ENCODE data around the gene DEDD.
A peak's percentile ranks its signal among the peaks of the same experiment; 100 is the strongest.
"Not testable (repeated sequence)": the region's sequence is repeated elsewhere in the genome, so short reads cannot be mapped to it uniquely, and the experiment has no call there.

DEDD gene

DNA sequence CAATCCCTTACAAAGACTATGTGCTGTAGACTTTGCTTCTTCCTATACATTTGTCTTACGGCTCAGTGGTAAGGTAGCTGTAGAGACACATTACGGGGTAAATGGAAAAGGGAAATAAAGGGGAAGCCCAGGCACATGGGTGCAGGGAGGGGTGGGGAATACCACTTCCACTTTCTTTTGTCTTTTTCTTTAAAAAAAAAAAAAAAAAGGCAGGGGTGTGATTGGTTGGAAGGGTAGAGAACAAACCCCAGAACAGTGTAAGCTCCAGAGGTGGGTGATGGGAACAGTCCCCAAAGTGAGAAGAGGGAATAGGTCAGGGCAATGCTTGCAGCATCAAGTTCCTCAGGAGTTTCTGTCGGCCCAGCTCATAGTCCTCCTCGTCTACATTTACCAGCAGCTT lies 10.6 kb downstream of the DEDD start:
- DNase-seq: no peak

DNA sequence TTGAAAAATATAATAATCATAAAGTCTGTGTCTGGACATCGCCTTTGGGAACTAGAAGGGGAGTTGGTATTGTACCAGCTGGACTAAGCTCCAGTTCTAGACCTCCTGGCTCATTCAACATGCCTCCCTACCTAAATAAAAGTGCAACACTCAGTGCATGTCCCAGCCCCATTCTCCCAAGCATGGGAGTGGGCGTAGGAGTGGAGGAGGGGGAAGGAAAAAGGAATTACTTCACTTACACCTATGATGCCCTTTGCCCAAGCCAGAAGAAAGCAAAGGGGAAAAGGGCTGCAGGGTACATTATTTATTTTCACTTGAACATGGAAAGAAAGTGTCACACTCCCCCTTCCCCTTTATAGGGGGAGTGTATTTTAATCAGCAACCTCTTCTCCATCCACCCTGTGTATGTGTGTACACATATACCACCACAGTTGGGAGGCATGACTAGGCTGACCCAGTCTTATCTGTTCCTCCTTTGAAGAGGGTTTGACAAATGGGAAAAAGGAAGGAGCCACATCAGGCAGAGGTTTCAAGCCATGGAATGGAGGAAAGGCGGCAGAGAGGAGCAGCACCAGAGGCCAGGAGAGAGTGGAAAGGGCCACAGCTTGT lies 11.3 kb downstream of the DEDD start:
- no peak for DNase-seq

DNA sequence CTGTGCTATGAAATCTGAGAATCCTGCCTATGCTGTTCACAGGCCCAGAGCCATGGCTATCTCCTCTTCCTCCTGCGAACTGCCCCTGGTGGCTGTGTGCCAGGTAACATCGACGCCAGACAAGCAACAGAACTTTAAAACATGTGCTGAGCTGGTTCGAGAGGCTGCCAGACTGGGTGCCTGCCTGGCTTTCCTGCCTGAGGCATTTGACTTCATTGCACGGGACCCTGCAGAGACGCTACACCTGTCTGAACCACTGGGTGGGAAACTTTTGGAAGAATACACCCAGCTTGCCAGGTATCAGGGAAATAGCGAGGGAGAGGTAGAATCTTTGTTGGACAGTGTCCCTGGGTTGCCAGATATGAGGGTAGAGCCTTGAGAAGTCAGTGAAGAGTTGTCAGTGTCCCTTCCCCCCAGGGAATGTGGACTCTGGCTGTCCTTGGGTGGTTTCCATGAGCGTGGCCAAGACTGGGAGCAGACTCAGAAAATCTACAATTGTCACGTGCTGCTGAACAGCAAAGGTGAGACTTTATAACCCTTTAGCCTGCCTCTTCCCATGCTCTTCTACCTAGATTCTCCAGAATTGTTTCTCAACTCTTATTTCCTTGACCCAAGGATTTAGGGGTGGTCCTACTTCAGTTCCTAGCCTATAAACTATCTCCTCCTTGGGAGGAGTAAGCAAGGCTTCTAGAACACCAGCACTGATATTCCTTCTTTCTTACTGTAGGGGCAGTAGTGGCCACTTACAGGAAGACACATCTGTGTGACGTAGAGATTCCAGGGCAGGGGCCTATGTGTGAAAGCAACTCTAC lies 13.2 kb downstream of the DEDD start:
- peak; percentile 58 for DNase-seq

DNA sequence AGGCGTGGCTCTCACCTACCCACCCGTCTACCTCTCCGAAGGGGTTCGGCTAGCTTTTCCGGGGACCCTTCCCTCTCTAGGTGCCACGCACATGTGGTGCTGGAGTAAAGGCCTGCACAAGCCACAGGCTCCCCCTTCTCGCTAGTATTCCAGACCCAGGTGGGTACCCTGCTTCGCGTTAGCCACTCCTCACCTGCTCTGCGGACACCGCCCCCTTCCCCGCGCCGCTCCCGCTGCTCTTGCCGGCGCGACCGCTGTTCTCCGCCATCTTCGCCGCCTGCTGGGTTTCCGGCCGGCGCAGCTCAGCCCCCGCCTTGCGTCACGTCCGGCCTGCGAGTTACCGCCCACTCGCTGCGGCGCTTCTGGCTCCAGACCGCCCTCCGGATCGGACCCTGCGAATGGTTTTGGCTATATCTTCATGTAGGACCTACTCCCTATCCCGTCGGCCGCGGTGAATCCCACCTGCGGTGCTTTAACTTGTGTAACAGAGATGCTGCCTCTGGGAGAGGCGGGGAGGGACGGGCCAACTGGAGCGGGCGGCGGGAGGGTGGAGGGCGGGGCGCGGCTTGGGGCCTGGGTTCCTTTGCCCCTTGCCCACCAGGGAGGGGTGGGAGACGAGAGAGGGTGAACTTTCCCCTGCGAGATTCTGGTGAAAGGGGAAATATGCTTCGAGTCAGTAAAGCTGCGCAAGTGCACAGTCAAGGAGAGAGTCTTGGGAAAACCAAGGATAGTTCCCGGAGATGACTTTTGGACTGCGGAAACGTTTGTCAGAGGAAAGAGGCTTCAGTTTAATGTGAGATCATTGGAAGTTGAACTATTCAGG lies 14.5 kb downstream of the DEDD start, which contains the start of the genes NIT1 and PFDN2:
TSS of gene NIT1 (plus strand) at position 347 of the 823 bp plus-strand sequence. CDS start at position 419, 72 bp downstream.
TSS of gene PFDN2 (minus strand) at position 279 of the 823 bp plus-strand sequence. CDS start at position 268, 11 bp downstream.
- DNase-seq: peak; percentile 63

DNA sequence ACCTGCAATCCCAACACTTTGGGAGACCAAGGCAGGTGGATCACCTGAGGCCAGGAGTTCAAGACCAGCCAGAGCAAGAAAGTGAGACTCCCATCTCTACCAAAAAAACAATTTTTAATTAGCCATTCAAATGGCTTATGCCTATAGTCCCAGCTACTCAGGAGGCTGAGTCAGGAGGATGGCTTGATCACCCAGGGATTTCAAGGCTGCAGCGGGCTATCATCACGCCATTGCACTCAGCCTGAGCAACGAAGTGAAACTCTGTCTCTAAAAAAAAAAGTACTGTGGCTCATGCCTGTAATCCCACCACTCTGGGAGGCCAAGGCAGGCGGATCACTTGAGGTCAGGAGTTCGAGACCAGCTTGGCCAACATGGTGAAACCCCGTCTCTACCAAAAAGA lies 16.5 kb downstream of the DEDD start:
- DNase-seq: not testable (repeated sequence)

DNA sequence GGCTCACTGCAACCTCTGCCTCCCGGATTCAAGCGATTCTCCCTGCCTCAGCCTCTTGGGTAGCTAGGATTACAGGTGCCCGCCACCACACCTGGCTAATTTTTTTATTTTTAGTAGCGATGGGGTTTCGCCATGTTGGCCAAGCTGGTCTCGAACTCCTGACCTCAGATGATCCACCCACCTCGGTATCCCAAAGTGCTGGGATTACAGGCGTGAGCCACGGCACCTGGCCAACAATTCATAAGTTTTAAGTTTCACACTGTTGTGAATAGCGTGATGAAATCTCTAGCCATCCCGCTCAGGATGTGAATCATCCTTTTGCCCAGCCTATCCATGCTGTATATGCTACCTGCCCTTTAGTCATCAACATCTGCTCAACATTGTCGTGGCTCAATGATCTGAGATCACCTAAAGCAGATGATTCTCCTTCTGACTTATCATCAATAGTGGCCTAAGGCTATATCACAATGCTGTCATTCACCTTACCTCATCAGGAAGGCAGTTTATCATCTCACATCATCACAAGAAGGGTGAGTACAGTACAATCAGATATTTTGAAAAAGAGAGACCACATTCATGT lies 17.2 kb downstream of the DEDD start:
- peak; percentile 68 for DNase-seq

DNA sequence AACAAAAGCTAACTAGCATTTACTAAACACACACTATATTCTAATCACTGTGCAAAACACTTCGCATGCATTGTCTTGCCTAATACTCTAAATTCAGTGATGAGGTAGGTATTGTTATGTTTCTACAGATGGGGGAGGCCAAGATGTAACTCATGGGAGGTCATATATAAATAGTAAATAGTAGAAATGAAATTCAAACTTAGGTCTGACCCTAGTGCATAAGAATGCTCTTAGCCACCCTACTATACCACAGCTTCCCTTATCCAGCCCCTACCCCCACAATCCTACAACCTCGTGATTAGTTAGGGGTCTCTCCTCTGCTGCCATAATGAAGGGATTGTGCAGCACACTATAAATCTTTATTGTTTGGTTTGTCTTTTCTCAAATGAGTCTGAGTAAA lies 17.9 kb downstream of the DEDD start:
- no peak for DNase-seq

DNA sequence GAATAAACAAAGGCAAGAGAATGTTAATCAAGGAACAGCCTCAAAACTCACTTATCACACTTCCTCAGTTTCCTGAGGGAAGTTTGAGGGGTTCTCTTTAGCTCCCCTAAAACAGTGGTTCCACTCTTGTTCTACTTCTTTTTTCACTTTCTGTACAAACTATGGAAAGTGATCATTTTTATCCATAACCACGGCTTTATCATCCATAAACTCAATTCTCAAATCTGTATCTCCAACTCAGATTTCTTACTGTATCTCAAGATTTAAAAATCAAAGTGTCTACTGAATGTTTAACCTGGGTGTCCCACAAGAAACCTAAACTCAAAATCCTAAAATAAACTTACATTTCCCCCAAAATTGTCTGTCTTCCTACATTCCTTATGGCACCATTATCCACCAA lies 18.6 kb downstream of the DEDD start:
- DNase-seq: no peak

DNA sequence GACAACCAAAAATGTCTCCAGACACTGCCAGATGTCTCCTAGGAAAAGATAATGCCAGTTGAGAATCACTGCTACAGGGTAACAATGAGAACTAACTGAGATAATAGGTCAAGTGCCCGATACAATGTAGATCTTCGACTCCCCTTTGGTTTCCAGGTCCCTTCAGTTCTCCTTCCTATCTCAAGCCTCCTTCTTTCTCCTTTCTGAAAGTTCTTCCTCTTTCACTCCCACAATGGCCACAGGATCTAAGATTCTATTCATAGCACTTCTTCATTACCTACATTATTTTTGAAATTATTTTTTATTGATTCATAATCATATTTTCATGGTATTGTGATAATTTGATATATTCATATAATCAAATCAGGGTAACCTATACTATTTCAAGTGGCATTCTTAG lies 20.9 kb downstream of the DEDD start:
- no peak for DNase-seq

DNA sequence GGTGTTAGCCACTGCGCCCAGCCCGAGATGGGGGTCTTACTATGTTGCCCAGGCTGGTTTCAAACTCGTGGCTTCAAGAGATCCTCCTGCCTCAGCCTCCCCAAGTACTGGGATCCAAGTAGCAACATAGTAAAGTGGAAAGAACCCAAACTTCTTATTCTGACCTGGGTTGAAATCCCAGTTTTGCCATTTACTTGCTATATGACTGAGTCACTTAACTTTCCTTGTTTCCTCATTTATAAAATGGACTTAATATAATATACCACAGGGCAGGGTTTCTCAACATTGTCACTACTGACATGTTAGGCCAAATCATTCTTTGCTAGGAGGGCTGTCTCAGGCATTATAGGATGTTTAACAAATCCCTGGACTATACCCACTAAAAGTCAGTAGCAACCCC lies 21.4 kb downstream of the DEDD start:
- no peak for DNase-seq

DNA sequence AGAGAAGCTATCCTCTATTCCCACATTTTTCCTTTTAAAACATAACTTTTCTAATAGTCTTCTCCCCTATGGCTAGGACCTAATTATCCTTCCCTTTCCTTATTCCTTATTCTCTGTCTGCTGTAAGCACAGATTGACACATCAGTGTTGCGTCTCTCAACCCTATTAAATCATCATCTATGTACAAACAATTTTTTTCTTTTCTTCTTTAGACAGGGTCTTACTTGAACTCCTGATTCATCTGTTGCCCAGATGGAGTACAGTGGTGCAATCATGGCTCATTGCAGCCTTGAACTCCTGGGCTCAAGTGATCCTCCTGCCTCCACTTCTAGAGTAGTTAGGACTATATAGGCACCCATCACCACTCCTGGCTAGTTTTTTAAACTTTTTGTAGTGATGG lies 26.0 kb downstream of the DEDD start:
- DNase-seq: no peak

DNA sequence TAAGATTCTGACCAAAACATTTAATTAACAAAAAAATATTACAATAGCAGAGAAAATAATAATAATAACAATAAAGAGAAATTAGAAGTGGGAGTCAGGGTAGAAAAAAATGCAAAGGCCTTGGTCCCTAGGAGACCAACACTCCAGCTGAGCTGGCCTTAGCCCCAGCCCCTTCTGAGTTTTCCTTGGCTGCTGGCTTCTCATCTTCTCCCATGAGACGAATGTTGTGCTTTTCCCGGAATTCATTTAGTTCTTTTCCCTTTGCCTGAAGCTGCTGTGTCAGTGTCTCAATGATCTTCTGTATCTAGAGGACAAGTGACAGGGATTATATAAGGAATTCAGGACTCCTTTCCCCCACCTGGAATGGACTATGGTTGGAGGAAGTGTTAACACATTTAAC lies 31.9 kb downstream of the DEDD start:
- DNase-seq: no peak

DNA sequence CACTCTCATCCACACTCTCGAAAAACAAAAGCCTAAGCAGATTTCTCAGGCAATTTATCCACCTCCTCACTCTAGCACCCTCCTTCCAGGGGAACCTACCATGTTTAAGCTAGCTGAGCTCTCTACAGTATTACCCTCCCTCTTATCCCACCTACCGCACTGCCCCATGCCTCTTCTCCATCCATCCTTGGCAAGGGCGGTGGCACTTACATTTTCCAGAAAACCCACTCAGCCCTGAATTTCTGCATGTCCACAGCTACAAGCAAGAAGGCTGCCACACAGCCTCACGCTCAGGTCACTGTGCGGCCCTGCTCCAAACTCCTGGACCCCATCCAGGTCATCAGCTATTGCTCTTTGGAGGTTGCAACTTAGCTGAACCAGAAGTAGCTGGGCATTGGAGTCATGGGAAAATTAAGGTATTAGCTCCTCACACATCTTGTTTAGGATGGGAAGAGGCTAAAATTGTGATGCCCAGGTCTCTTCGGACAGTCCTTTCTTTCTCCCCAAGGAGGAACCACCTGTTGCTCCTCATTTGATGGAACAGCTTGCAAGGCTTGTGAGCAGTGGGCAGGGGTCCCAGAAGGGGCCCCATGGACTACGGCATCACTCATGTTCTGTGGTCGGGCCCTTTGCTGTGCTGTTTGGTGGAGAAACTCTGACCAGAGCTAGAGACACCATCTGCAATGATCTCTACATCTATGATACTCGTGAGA lies 33.2 kb downstream of the DEDD start:
- no peak for DNase-seq

DNA sequence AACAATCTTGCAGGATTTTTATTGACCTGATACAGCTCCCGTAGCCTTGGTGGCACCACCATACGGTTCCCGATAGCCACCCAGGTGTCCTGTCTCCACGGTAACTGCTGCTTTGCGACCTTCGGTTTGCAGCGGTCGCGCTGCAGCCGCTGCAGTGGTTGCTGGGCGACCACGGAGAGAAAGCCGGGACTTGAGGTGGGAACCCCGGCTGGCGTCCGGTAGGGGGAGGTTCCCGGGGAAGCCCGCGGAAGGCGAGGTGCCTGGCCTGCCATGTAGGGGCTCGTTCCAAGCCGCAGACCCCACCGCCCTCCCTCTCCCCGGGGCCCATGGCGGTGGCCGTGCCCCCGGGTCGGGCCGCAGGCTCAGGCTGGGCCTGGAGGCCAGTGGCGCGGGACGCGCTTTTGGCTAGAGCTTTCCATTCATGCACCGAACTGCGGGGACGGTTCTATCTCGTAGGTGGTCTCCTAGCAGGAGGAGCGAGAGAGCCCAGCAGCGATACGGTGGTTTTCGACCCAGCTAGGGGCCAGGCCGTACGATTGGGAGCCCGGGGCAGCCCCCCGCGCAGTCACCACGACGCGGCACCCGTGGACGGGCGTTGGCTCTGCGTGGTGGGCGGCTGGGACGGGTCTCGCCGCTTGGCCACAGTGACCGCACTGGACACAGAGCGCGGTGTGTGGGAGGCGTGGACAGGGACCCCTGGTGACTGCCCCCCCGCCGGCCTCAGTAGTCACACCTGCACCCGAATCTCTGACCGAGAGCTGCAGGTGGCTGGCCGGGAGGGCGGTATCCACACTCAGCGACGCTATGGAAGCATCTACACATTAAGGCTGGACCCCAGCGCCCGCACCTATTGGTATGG lies 34.0 kb downstream of the DEDD start, which contains the start of gene KLHDC9:
TSS of gene KLHDC9 (plus strand) at position 152 of the 859 bp plus-strand sequence. CDS start at position 327, 175 bp downstream.
- DNase-seq: peak; percentile 68

DNA sequence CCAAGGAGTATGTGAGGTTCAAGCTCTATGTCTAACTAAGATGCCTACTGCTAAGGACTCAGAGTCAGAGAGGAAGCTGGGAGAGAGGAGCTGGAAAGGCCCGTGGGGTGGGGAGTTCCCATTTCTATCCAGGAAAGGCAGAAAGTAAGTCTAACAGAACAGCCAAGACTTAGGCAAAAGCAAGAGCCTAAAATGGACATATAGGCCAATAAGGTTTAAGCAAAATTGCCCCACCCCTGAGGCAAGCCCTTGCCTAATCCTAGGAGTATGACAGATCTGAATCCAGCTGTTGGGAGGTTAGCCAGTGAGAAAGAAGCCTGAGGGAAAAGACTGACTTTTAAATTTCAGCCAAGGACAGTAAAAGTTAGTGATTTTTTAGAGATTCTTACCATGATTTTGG lies 35.9 kb downstream of the DEDD start:
- DNase-seq: no peak

DNA sequence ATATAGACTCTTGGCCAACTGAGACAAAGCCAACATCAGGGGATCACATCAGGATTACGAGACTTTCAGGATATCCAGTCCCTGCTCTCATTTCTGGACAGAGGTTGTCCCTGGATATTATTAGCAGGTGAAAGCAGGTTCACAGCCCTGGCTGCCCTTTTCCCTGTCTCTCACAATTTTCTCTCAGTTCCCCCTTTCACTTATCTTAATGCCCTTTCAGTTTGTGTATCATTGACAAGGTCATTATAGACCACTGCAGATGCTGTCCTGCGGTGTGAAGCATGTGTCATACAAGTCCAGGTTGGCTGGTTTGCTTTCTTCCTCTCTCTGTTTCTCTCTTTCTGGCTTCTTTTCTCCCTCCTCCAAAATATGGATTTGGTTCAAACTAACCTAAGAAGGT lies 36.5 kb downstream of the DEDD start:
- DNase-seq: no peak

DNA sequence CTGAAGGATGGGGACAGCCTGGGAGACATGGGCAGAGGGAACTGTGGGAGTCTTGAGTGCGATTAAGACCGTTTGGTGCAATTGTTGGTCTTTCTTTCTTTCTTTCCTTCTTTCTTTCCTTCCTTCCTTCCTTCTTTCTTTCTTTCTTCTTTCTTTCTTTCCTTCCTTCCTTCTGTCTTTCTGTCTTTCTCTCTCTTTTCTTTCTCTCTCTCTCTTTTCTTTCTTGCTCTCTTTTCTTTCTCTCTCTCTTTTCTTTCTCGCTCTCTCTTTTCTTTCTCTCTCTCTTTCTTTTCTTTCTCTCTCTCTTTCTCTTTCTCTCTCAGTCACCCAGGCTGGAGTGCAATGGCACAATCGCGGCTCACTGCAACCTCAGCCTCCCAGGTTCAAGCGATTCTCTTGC lies 37.2 kb downstream of the DEDD start:
- DNase-seq: no peak

DNA sequence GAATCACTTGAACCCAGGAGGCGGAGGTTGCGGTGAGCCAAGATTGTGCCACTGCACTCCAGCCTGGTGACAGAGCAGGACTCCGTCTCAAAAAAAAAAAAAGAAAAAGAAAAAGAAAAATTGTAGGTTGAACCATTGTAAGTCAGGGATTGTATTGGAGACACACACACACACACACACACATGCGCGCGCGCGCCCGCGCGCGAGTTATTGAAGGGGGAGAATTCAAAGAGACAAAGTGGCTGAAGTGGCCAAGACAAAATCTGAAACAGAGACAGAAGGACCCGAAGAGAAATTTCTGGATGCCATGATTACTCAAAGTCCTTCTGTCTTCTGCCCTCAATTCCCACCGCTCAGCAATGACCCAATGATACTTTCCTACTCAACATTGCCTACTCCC lies 38.0 kb downstream of the DEDD start:
- no peak for DNase-seq

DNA sequence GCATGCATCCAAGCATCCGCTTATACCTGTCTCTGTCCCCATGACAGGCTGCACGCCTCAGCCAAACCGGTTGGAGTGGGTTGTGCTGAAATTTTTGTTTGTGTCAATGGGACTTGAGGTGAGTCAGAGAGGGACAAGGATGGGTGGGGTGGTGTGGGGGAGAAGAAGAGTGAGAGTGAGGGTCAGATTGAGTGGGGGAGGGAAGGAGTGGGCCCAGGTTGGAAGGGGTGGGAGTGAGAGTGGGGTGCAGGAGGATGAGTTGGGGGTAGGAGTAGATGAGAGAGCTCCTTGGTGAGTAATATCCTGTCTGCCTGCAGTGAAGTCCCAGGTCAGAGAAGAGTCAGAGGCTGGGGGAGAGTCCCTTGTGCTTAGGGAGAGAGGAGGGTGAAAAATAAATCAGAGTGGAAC lies 39.8 kb downstream of the DEDD start:
- DNase-seq: no peak

DNA sequence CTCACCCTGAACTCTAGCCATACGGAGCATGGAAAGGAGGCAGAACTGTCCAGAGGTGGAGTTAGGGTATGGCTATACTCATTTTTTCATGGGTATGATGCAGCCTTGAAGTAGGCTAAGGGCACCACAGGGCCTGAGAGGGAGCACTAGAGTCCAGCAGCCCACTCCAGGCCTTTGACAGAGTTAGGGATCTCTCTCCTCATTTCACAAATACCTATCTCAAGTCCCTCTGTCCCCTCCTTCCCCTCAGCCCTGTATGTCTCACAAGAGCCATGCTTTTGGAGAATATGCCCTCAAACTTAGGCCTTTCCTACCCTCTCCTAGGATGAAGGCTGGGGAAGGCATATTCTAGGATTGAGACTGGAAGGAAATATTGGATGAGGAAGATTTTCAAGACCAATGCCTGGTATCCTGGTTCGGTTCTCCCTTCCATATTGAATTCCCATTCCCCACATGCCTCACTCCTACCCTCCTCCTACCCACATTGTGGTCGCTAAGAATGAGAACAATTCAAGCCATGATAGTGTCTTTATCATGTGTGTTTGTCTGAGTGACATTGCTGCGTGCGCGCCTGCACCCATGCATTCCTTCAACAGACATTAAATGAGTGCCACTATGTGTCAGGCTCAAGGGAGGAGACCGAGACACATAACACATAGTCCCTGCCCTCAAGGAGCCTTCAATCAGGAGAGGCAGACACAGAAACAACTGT lies 40.5 kb downstream of the DEDD start:
- DNase-seq: no peak

DNA sequence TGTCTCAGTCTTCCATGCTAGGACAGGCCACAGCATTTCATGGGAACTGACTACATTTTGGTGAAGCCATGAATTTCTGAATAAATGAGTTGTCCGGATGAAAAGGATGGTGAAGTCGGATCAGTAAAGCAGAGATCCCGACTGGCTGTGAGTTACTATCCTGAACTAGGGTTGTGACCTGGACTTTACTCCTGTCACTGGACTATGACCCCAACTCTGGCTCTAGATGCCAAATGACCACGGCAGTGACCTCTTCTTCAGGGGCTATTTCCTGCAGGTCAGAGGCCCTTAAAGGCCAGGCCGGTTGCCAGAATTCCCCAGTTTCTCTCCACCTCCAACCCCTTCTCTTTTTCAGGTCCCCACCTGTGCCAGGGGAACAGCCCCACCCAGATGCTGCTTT lies 41.4 kb downstream of the DEDD start:
- DNase-seq: no peak
